Measurements from ENCODE around the gene SIRT2.
A peak's percentile ranks its signal among the peaks of the same experiment; 100 is the strongest.
"Not testable (repeated sequence)": the region's sequence is repeated elsewhere in the genome, so short reads cannot be mapped to it uniquely, and the experiment has no call there.

SIRT2 gene

DNA sequence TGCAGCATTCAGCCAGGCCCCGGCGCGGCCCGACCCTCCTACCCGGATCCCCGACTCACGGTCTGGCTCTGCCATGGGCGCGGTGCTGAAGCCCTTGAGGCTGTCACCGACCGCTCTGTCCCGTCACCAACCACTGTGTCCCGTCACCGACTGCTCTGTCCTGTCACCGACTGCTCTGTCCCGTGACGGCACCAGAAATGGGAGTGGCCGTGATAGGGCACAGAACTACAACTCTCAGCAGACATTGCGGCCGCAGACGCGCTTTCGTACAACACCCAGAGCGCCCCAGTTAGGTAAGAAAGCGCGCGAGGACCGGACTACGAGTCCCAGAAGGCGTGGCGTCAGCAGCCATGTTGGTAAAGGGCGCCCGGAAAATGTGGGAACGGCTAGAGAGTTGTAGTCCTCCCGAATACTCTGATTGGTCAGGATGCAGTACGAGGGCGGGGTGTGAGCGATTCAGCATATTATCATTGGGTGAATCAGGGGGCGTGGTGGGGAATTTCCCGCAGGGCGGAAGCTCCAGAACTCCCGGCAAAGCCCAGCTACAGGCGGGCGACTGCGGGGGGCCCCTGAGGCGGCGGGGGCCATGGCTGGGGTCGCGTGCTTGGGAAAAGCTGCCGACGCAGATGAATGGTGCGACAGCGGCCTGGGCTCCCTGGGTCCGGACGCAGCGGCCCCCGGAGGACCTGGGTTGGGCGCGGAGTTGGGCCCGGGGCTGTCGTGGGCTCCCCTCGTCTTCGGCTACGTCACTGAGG, at the start of gene SIRT2, which contains the start of gene NFKBIB:
TSS of gene SIRT2 (minus strand) at position 172 of the 755 bp plus-strand sequence. CDS start at position 75, 97 bp downstream.
TSS of gene NFKBIB (plus strand) at position 523 of the 755 bp plus-strand sequence. CDS start at position 587, 64 bp downstream.
- peak; percentile 99 for DNase-seq (ENCODE audit: low read depth)

DNA sequence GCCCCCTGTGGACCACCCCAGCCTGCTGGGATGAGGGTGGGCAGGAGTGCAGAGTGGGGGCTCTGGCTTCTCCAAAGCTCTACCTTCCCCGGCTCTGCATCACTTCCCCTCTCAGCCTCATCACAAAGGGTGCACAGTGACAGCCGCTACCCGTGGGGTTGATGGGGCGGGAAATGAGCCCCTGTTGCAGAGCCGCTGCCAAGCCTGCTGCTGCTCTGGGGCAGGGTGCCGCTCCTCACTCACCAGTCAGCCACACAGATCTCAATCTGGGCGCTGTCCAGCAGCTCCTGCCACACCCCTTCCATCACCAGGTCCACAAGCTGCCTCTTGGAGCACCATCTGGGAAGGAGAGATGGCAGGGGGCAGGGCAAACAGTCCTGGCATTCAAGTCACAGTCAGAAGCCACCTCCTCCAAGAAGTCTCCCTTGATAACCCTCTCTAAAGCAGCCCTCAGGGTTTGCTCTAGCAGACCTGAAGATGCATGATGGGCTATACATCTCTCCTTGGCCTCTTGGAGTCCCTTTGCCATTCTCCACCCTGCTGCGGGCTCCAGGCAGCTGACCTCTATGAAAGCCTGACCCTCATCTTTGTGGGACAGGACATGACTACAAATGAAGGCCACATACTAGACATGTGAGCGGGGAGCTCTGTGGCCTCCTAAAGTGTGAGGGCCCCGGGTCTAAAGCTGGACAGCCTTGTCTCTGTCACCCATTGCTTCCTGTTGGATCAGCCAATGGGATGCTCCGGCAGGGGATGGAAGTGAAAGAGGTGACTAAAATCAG, 47.0 kb upstream of the SIRT2 start:
- no peak for DNase-seq (ENCODE audit: low read depth)

- no peak for DNase-seq (ENCODE audit: low read depth)
These were observed 46.3 kb upstream of the SIRT2 start for GRCh38 chr19:38945562-38946228.

DNA sequence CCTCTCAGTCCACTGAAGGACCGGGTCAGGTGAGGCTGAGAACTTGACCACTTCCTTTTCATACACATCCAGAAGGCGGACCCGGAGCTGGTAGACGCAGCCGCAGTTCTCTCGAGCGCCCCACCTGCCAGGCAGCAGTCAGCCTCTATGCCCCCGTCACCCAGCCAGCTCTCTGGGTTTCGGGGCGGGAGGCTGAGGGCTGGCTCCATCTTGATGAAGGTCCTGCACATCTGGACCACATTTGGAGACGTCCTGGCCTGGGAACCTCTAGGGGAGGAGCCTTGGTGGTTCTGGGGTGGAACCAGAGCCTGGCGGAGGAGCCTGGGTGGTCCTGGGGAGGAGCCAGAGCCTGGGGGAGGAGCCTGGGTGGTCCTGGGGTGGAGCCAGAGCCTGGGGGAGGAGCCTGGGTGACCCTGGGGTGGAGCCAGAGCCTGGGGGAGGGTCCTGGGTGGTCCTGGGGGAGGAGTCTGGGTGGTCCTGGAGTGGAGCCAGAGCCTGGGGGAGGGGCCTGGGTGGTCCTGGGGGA, 45.6 kb upstream of the SIRT2 start:
- no peak for DNase-seq (ENCODE audit: low read depth)

GRCh38 chr19:38942471-38943181, 43.2 kb upstream of the SIRT2 start:
- no peak for DNase-seq (ENCODE audit: low read depth)

- DNase-seq (ENCODE audit: low read depth) = no peak
These were observed 42.6 kb upstream of the SIRT2 start for GRCh38 chr19:38941979-38942378.

- not testable (repeated sequence) for DNase-seq (ENCODE audit: low read depth)
These were observed 42.0 kb upstream of the SIRT2 start for GRCh38 chr19:38941466-38941865.

- no peak for DNase-seq (ENCODE audit: low read depth)
These were observed 40.5 kb upstream of the SIRT2 start for GRCh38 chr19:38939957-38940356.

DNA sequence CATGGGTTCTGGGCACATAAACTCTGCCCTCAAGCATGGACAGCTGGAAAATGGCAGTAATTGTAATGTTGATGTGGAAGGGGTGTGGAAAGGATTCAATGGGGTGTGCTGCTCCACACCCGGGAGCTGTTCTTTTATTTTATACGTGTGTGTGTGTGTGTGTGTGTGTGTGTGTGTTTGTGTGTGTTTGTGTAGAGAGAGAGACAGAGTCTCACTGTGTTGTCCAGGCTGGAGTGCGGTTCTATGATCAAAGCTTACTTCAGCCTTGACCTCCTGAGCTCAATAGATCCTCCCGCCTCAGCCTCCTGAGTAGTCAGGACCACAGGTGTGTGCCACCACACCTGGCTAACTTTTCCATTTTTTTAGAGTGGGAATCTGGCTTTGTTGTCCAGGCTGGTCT, 34.1 kb upstream of the SIRT2 start:
- no peak for DNase-seq (ENCODE audit: low read depth)

DNA sequence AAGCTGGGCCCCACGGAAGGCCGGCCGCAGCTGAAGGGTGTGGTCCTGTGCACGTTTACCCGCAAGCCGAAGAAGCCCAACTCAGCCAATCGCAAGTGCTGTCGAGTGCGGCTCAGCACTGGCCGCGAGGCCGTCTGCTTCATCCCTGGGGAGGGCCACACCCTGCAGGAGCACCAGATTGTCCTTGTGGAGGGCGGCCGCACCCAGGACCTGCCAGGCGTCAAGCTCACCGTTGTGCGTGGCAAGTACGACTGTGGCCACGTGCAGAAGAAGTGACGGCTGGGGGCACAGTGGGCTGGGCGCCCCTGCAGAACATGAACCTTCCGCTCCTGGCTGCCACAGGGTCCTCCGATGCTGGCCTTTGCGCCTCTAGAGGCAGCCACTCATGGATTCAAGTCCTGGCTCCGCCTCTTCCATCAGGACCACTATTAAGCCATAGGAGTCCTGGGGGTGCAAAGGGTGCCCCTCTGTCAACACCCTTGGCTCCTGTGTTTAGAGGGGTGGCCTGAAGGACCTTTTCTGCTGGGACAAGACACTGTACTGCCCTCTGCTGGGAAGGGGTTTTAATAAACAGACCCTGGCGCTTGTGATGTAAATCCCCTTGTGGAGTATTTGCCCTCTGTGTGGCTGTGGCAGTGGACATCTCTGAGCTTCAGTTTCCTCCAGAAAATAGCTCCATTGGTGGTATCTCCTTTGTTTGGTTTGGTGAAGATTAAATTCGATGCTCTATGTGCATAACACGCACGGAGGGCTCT, 33.2 kb upstream of the SIRT2 start:
- DNase-seq (ENCODE audit: low read depth) = peak; percentile 33

- DNase-seq (ENCODE audit: low read depth) = no peak
These were observed 32.0 kb upstream of the SIRT2 start for GRCh38 chr19:38931521-38931793.

DNA sequence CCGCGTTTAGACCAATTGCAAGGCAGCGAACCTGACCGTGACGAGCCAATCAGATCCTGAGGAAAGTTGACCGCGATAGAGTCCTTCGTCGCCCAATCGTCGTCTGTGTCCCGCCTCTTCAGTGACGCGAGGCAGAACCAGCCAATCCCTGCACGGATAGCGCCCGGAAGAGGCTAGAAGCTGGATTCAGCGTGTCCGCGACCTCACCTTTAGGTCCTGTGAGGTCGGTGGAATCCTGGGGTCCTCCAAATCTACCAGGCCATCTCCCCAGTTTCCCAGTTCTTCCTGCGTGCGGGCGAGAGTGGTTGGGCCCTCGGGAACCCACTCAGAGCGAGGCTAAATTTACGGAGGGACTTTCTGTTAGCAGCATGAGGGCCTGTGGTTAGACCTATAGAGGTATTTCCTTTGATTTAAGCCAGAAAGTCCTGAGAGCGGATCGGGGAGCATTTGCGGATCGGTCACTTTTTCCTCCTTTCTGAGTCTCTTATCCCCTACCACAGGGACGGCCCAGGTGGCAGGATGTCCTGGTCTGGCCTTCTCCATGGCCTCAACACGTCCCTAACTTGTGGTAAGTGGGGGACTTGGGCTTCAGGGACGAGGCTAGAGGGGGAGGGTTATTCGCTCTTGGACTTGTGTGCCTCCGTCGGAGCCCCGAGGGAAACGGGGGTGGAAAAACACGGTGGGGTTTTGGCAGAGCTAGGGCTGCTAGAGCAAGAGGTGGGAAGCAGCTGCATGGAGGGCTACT, 31.5 kb upstream of the SIRT2 start, which contains the start of gene MRPS12:
TSS of gene MRPS12 (plus strand) at position 169 of the 745 bp plus-strand sequence. CDS start at position 520, 351 bp downstream.
- DNase-seq (ENCODE audit: low read depth) = peak; percentile 98

- DNase-seq (ENCODE audit: low read depth) = peak; percentile 92
These were observed 30.7 kb upstream of the SIRT2 start, which contains the start of gene SARS2 for GRCh38 chr19:38929929-38930775. SARS2 (minus strand) TSS chr19:38930763; CDS start chr19:38930736, 27 bp downstream.

DNA sequence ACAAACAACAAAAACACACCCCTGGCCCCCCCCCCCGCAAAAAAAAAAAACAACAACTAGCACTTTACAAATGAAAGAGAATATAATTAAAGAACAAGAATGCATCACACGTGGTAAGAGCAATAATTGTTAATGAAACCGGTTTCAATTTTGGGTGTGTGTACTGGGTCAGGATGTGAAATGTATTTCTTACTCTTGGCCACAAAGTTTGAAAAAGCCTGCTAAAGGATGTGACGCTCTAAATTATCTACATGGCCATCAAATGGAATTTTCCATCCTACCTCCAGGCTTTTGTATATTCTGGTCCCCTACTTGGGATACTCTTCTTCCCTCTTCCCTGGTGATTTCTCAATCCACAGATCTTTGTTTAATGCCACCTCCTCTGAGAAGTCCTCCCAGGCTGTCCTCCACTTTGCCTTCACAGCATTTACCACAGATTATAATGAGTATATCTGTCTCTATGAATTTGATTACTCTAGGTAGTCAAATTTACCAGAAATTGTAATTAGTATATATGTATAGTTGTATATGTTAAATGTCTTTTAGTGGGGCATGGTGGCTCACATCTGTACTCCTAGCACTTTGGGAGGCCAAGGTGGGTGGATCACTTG, 29.1 kb upstream of the SIRT2 start:
- no peak for DNase-seq (ENCODE audit: low read depth)

GRCh38 chr19:38924388-38924787, 25.0 kb upstream of the SIRT2 start:
- DNase-seq (ENCODE audit: low read depth) = no peak

- no peak for DNase-seq (ENCODE audit: low read depth)
These were observed 23.1 kb upstream of the SIRT2 start for GRCh38 chr19:38922482-38922881.

- no peak for DNase-seq (ENCODE audit: low read depth)
These were observed 22.2 kb upstream of the SIRT2 start for GRCh38 chr19:38921420-38922274.

Data from fibroblast of gingiva (primary cell).